Suprapubic skin (tissue), 4 donors: ENCODE data around the gene CLDND2.

Experiments
- EP300 ChIP-seq: sonication (generic); formaldehyde crosslinking; IDR thresholded peaks from one replicate; pipeline ENCODE4 v1.6.1; 2017; ENCODE audit warnings: antibody characterized with exemption
- POLR2A ChIP-seq, 2 donors: fragments of 450-650 bp; IDR thresholded peaks; one replicate each; pipeline ENCODE4 v1.6.1; 2017; ENCODE audit warnings: antibody characterized with exemption in 2 of 2, mild to moderate bottlenecking in 2 of 2, moderate library complexity in 2 of 2
- POLR2AphosphoS5 ChIP-seq, 3 donors: sonication (generic); formaldehyde crosslinking; IDR thresholded peaks; one replicate each; pipeline ENCODE4 v1.6.1; 2017; ENCODE audit warnings: antibody characterized with exemption in 3 of 3

GRCh38 chr19:51372649-51373504 lies 4.1 kb upstream of the CLDND2 start, which contains the start of gene NKG7:
- TF ChIP-seq POLR2A (IDR thresholded peaks at IDR 0.05) (no peak), EP300 (no peak), POLR2AphosphoS5 (IDR thresholded peaks at IDR 0.05) (no peak)
